ENCODE measurements around the gene ST8SIA4. TPM values are rescaled to one million over a fixed set of nuclear protein-coding genes. Genes with fewer than 3 reads are reported as not detected.

Gene ST8SIA4
- total and polyA plus RNA-seq, 10 of the 15 experiments (the other 5 are each of a cell fraction or from before 2014, with no cell fraction given) = 4.4 to 30.9 (median 19.5) TPM

DNA sequence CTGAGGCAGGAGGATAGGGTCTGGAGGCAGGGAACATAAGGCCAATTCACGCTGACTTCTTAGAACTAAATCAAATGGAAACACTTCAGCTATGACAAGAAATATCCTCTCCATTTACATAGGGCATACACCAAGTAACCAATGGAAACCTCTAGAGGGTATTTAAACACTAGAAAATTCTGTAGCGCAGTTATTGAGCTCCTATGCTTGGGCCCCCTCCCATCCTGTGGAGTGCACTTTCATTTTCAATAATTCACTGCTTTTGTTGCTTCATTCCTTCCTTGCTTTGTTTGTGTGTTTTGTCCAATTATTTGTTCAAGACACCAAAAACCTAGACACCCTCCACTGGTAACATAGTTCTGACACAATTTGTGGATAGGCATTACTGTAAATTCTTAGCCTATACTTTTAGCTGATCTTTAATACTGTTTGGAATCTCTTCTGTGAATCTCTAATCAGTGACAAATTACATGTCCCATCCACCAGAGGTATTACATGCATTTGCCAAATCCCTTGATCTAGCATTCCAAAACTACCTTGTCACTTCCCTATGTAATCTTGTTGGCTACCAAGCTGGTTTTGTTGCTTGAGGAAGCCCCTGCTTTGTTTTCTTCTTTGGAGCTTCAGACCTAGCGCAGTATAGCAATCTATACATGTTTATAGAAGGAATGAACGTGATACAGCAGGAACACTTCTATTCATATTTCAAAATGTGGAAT is 61.6 kb downstream of the ST8SIA4 start (continued):
- TF ChIP-seq, protein P1, sequence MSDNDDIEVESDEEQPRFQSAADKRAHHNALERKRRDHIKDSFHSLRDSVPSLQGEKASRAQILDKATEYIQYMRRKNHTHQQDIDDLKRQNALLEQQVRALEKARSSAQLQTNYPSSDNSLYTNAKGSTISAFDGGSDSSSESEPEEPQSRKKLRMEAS (IDR thresholded peaks at IDR 0.05; ENCODE audit: low read depth, low read length) = no peak
- TF ChIP-seq IKZF2 (IDR thresholded peaks at IDR 0.05) (peak in 1 of 2 experiments; percentile 31; a peak in 1 of 4 replicates), SREBF2 (IDR thresholded peaks at IDR 0.05; ENCODE audit: low read length) (no peak), NFYB (IDR thresholded peaks at IDR 0.05; ENCODE audit: insufficient read depth, low read depth, low read length) (no peak), CHD2 (IDR thresholded peaks at IDR 0.05; ENCODE audit: borderline replicate concordance, low read depth, low read length) (no peak), SUZ12 (IDR thresholded peaks at IDR 0.05; ENCODE audit: unreplicated experiment) (no peak), NRF1 (conservative IDR thresholded peaks at IDR 0.05; ENCODE audit: low read depth, low read length) (no peak), ZNF24 (IDR thresholded peaks at IDR 0.05) (peak; percentile 80; the same call in 1 of the 2 replicates), ZBED1 (IDR thresholded peaks at IDR 0.05; ENCODE audit: borderline replicate concordance) (no peak), HDGF (IDR thresholded peaks at IDR 0.05) (no peak), ESRRA (IDR thresholded peaks at IDR 0.05; ENCODE audit: low read length) (no peak), STAT3 (IDR thresholded peaks at IDR 0.05; ENCODE audit: low read depth, low read length) (no peak), IKZF1 (conservative IDR thresholded peaks at IDR 0.05) (peak; percentile 22; the same call in 1 of the 2 replicates), EZH2 (IDR thresholded peaks at IDR 0.05; ENCODE audit: borderline replicate concordance, control insufficient read depth, low read depth, low read length) (no peak), ATF7 (IDR thresholded peaks at IDR 0.05; ENCODE audit: low read depth) (0 out of 2 replicates have a peak, but pooled peaks have one; percentile 11), NFYA (IDR thresholded peaks at IDR 0.05; ENCODE audit: borderline replicate concordance, low read depth, low read length) (no peak), ZSCAN29 (IDR thresholded peaks at IDR 0.05) (no peak), MTA2 (IDR thresholded peaks at IDR 0.05; ENCODE audit: low read depth) (no peak), SMARCA5 (IDR thresholded peaks at IDR 0.05) (no peak)
- TF ChIP-seq, protein P2, sequence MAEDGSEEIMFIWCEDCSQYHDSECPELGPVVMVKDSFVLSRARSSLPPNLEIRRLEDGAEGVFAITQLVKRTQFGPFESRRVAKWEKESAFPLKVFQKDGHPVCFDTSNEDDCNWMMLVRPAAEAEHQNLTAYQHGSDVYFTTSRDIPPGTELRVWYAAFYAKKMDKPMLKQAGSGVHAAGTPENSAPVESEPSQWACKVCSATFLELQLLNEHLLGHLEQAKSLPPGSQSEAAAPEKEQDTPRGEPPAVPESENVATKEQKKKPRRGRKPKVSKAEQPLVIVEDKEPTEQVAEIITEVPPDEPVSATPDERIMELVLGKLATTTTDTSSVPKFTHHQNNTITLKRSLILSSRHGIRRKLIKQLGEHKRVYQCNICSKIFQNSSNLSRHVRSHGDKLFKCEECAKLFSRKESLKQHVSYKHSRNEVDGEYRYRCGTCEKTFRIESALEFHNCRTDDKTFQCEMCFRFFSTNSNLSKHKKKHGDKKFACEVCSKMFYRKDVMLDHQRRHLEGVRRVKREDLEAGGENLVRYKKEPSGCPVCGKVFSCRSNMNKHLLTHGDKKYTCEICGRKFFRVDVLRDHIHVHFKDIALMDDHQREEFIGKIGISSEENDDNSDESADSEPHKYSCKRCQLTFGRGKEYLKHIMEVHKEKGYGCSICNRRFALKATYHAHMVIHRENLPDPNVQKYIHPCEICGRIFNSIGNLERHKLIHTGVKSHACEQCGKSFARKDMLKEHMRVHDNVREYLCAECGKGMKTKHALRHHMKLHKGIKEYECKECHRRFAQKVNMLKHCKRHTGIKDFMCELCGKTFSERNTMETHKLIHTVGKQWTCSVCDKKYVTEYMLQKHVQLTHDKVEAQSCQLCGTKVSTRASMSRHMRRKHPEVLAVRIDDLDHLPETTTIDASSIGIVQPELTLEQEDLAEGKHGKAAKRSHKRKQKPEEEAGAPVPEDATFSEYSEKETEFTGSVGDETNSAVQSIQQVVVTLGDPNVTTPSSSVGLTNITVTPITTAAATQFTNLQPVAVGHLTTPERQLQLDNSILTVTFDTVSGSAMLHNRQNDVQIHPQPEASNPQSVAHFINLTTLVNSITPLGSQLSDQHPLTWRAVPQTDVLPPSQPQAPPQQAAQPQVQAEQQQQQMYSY (CRISPR knock-in tag; IDR thresholded peaks at IDR 0.05) = no peak
- TF ChIP-seq, protein P3, sequence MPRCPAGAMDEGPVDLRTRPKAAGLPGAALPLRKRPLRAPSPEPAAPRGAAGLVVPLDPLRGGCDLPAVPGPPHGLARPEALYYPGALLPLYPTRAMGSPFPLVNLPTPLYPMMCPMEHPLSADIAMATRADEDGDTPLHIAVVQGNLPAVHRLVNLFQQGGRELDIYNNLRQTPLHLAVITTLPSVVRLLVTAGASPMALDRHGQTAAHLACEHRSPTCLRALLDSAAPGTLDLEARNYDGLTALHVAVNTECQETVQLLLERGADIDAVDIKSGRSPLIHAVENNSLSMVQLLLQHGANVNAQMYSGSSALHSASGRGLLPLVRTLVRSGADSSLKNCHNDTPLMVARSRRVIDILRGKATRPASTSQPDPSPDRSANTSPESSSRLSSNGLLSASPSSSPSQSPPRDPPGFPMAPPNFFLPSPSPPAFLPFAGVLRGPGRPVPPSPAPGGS (IDR thresholded peaks at IDR 0.05; ENCODE audit: borderline replicate concordance, insufficient read depth, low read depth, low read length, poor library complexity, severe bottlenecking) = no peak
- TF ChIP-seq, protein P4, sequence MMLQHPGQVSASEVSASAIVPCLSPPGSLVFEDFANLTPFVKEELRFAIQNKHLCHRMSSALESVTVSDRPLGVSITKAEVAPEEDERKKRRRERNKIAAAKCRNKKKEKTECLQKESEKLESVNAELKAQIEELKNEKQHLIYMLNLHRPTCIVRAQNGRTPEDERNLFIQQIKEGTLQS (IDR thresholded peaks at IDR 0.05; ENCODE audit: borderline replicate concordance, extremely low read depth, low read depth, low read length) = no peak
- TF ChIP-seq, protein P5, sequence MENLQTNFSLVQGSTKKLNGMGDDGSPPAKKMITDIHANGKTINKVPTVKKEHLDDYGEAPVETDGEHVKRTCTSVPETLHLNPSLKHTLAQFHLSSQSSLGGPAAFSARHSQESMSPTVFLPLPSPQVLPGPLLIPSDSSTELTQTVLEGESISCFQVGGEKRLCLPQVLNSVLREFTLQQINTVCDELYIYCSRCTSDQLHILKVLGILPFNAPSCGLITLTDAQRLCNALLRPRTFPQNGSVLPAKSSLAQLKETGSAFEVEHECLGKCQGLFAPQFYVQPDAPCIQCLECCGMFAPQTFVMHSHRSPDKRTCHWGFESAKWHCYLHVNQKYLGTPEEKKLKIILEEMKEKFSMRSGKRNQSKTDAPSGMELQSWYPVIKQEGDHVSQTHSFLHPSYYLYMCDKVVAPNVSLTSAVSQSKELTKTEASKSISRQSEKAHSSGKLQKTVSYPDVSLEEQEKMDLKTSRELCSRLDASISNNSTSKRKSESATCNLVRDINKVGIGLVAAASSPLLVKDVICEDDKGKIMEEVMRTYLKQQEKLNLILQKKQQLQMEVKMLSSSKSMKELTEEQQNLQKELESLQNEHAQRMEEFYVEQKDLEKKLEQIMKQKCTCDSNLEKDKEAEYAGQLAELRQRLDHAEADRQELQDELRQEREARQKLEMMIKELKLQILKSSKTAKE (IDR thresholded peaks at IDR 0.05; ENCODE audit: low read depth, poor library complexity, severe bottlenecking) = no peak

All from GM12878 (cell line).